ENCODE data around the gene EML1.

GRCh38 chr14:99891900-99892299 lies 98.7 kb downstream of the EML1 start:
- TF ChIP-seq POLR2A (IDR thresholded peaks at IDR 0.05) (no peak), CTCF (IDR thresholded peaks at IDR 0.05) (no peak)

Measured in body of pancreas (tissue), 4 donors.